SK-N-SH (cell line): ENCODE data around the gene NR2E3.

ENCODE experiments used
- CTCF ChIP-seq: fragments of 200-600 bp; sonication (generic); IDR thresholded peaks from 2 replicates; pipeline ENCODE4 v1.6.1; 2017; ENCODE audit warnings: antibody characterized with exemption, mild to moderate bottlenecking, moderate library complexity
- EZH2phosphoT487 ChIP-seq: fragments of 200-600 bp; sonication (generic); IDR thresholded peaks from 2 replicates; pipeline ENCODE4 v1.6.1; 2017; ENCODE audit warnings: low read depth, mixed run types, mild to moderate bottlenecking, antibody characterized with exemption, moderate library complexity, borderline replicate concordance
- NFIC ChIP-seq: IDR thresholded peaks from 2 replicates; pipeline ENCODE4 v1.4.0; 2012; ENCODE audit warnings: borderline replicate concordance
- NRF1 ChIP-seq: IDR thresholded peaks from 2 replicates; pipeline ENCODE4 v1.6.1; 2012; ENCODE audit warnings: low read depth, mild to moderate bottlenecking, low read length
- REST ChIP-seq: IDR thresholded peaks from 2 replicates; pipeline ENCODE4 v1.6.1; 2012; ENCODE audit warnings: mild to moderate bottlenecking, low read depth, low read length, moderate library complexity
- SMC3 ChIP-seq: IDR thresholded peaks from 2 replicates; pipeline ENCODE4 v1.6.1; 2012; ENCODE audit warnings: low read depth, low read length, improper control_type of control experiment
- ZBTB33 ChIP-seq: IDR thresholded peaks from 2 replicates; pipeline ENCODE4 v1.4.0; 2012; ENCODE audit warnings: low read depth, borderline replicate concordance

- TF ChIP-seq EZH2phosphoT487 (no peak), REST (no peak), ZBTB33 (no peak), CTCF (no peak), SMC3 (no peak), NFIC (no peak), NRF1 (no peak)
Measured at GRCh38 chr15:71775856-71776255, 34.5 kb upstream of the NR2E3 start.
